ENCODE data around the gene MED31.

MED31 gene

GRCh38 chr17:6686026-6686425 lies 34.6 kb upstream of the MED31 start:
- Histone ChIP-seq H3K9me3 (ENCODE audit: control insufficient read depth in 1 of 2, low read length in 2 of 2) (no peaks in the 10 kb centered on the region), H3K4me1 (ENCODE audit: control insufficient read depth in 1 of 2, insufficient read depth in 2 of 2, low read length in 2 of 2) (no peaks in the 10 kb centered on the region), H3K27me3 (ENCODE audit: low read depth, low read length) (no peaks in the 10 kb centered on the region)

DNA sequence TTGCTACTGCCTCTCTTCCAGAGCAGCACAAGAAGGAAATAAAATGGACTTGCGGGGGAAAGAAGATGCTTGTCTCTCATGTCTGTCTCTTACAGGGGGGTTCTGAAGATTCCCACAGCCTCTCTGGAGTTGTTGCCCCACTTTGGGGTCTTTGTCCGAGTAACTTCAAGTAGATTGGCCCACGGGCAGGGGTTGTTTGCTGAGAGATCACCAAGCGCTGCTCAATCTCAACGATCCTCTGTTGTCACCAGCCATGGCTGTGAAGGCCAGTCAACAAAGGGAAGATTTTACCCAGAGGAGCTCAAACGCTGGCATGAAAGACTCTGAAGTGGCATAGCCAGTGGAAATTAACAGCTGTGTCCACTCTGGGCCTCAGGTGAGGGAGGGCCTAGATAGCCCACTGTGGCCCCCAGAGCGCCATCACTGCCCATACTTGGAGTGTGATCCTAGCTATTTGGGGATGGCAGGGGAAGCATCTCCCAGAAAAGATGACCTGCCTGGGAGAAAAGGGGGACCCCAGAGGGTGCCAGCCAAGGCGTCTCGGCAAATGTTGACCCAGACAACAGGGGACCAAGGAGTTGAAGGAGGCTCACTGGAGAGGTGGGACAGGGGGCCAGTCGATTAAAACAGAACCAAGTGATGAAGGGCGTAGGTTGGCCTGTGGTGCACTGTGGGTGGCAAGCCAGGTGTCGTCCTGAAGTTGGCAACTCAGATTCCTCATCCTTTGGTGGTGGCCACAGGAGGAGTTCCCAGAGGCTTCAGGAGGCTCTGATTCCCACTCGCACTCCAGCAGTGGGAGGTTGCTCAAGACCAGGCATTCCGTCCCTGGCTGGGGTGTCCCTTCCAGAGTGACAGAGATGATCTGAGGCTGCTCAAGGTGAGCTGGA lies 33.7 kb upstream of the MED31 start:
- H3K4me1 ChIP-seq (ENCODE audit: control insufficient read depth in 1 of 2, insufficient read depth in 2 of 2, low read length in 2 of 2): no peaks in the 10 kb centered on the region
- no peaks in the 10 kb centered on the region for H3K36me3 ChIP-seq (ENCODE audit: control insufficient read depth in 1 of 2, insufficient read depth in 2 of 2, low read length in 2 of 2)
- no peaks in the 10 kb centered on the region for H3K9me3 ChIP-seq (ENCODE audit: control insufficient read depth in 1 of 2, low read length in 2 of 2)
- no peak overlapping the region for H3K27ac ChIP-seq (ENCODE audit: low read length)
- no peak overlapping the region for H3K4me3 ChIP-seq (ENCODE audit: low read depth in 1 of 2, low read length in 2 of 2)
- no peaks in the 10 kb centered on the region for H3K27me3 ChIP-seq (ENCODE audit: low read depth, low read length)

More at GRCh38 chr17:6686026-6686425, 34.6 kb upstream of the MED31 start:
- Histone ChIP-seq H3K36me3 (ENCODE audit: control insufficient read depth in 1 of 2, insufficient read depth in 2 of 2, low read length in 2 of 2) (no peaks in the 10 kb centered on the region), H3K27ac (ENCODE audit: low read length) (no peak overlapping the region), H3K4me3 (ENCODE audit: low read depth in 1 of 2, low read length in 2 of 2) (no peak overlapping the region)

DNA sequence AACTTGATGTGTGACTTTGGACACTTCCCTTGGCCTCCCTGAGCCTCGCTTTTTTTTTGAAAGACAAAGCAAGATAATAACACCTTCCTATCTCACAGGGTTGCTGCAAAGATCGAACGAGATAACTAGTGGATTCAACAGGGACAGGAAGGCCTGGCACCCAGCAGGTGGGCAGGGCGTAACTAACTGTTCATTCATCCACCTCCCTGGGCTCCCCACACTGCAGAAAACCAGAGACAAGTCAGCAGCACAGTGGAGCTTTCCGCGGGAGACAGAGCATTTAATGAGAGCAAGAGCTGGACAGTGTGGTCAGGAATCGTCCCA lies 33.0 kb upstream of the MED31 start:
- Histone ChIP-seq H3K9me3 (ENCODE audit: control insufficient read depth in 1 of 2, low read length in 2 of 2) (no peaks in the 10 kb centered on the region), H3K36me3 (ENCODE audit: control insufficient read depth in 1 of 2, insufficient read depth in 2 of 2, low read length in 2 of 2) (no peaks in the 10 kb centered on the region), H3K4me1 (ENCODE audit: control insufficient read depth in 1 of 2, insufficient read depth in 2 of 2, low read length in 2 of 2) (no peaks in the 10 kb centered on the region), H3K4me3 (ENCODE audit: low read depth in 1 of 2, low read length in 2 of 2) (no peak overlapping the region), H3K27ac (ENCODE audit: low read length) (no peak overlapping the region), H3K27me3 (ENCODE audit: low read depth, low read length) (no peaks in the 10 kb centered on the region)

DNA sequence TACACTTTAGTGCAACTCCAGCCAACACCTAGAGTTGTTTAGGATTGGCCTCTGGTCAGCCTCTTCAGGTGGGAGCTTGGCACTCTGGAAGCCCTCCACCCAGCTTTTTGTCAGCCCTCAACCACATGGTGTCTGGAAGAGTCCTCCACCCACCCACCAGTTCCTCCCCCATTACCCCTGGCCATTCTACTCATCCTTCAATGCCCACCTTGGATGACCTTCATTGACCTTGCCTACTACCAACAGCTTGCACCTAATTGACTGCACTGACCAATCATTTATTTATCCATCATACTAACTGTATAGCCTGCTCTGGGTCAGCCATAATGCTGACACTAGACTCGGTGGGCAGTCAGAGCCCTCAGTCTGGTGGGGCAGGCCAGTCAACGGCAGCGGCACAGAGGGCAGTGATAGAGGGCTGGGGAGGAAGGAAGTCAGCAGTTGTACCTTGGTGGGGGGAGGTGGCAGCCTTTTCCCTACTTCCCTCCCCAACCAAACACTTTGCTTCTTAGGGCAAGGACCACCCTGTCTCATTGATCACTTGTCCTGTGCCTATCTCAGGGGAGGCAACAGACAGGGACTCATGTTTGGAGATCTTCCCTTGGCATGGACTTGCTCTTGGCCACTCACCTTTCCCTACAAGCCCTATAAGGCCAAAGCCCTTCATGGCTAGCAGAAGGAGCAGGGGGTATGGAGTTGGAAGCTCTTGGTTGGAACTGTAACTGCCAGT lies 32.5 kb upstream of the MED31 start:
- H3K36me3 ChIP-seq (ENCODE audit: control insufficient read depth in 1 of 2, insufficient read depth in 2 of 2, low read length in 2 of 2): no peaks in the 10 kb centered on the region
- no peaks in the 10 kb centered on the region for H3K9me3 ChIP-seq (ENCODE audit: control insufficient read depth in 1 of 2, low read length in 2 of 2)
- H3K27ac ChIP-seq (ENCODE audit: low read length): no peak overlapping the region
- H3K4me3 ChIP-seq (ENCODE audit: low read depth in 1 of 2, low read length in 2 of 2): no peak overlapping the region
- no peaks in the 10 kb centered on the region for H3K4me1 ChIP-seq (ENCODE audit: control insufficient read depth in 1 of 2, insufficient read depth in 2 of 2, low read length in 2 of 2)
- no peaks in the 10 kb centered on the region for H3K27me3 ChIP-seq (ENCODE audit: low read depth, low read length)

- Histone ChIP-seq H3K27me3 (ENCODE audit: low read depth, low read length) (no peaks in the 10 kb centered on the region), H3K9me3 (ENCODE audit: control insufficient read depth in 1 of 2, low read length in 2 of 2) (no peaks in the 10 kb centered on the region), H3K4me1 (ENCODE audit: control insufficient read depth in 1 of 2, insufficient read depth in 2 of 2, low read length in 2 of 2) (no peaks in the 10 kb centered on the region), H3K36me3 (ENCODE audit: control insufficient read depth in 1 of 2, insufficient read depth in 2 of 2, low read length in 2 of 2) (no peaks in the 10 kb centered on the region), H3K4me3 (ENCODE audit: low read depth in 1 of 2, low read length in 2 of 2) (no peak overlapping the region), H3K27ac (ENCODE audit: low read length) (no peak overlapping the region)
Observed at GRCh38 chr17:6683081-6683684, 31.8 kb upstream of the MED31 start.

DNA sequence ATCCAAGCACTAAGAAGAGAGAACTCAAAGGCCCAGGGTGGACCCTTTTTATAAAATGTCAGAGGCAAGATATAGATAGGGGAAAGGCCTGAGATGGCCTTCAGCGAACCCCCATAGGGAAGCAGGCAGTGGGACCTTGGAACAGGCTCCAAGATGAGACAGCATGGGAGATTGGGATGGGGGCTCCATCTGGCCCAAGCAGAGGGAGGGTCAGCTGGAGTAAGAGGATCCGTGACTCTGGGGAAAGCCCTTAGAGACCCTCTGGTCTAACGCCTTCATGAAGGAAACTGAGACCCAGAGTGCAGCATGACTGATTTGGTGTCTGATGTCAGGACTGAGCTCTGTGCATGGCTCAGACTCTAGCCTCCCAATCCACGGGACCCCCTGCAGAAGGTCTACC lies 30.9 kb upstream of the MED31 start:
- Histone ChIP-seq H3K27me3 (ENCODE audit: low read depth, low read length) (peaks cover 1% of the 10 kb centered on the region), H3K4me1 (ENCODE audit: control insufficient read depth in 1 of 2, insufficient read depth in 2 of 2, low read length in 2 of 2) (no peaks in the 10 kb centered on the region), H3K4me3 (ENCODE audit: low read depth in 1 of 2, low read length in 2 of 2) (no peak overlapping the region), H3K36me3 (ENCODE audit: control insufficient read depth in 1 of 2, insufficient read depth in 2 of 2, low read length in 2 of 2) (no peaks in the 10 kb centered on the region), H3K27ac (ENCODE audit: low read length) (no peak overlapping the region), H3K9me3 (ENCODE audit: control insufficient read depth in 1 of 2, low read length in 2 of 2) (no peaks in the 10 kb centered on the region)

GRCh38 chr17:6681671-6682070 lies 30.3 kb upstream of the MED31 start:
- Histone ChIP-seq H3K4me3 (ENCODE audit: low read depth in 1 of 2, low read length in 2 of 2) (no peak overlapping the region), H3K4me1 (ENCODE audit: control insufficient read depth in 1 of 2, insufficient read depth in 2 of 2, low read length in 2 of 2) (no peaks in the 10 kb centered on the region), H3K27ac (ENCODE audit: low read length) (no peak overlapping the region), H3K36me3 (ENCODE audit: control insufficient read depth in 1 of 2, insufficient read depth in 2 of 2, low read length in 2 of 2) (no peaks in the 10 kb centered on the region), H3K9me3 (ENCODE audit: control insufficient read depth in 1 of 2, low read length in 2 of 2) (no peaks in the 10 kb centered on the region), H3K27me3 (ENCODE audit: low read depth, low read length) (peaks cover 7% of the 10 kb centered on the region)

GRCh38 chr17:6681176-6681575 lies 29.8 kb upstream of the MED31 start:
- H3K4me3 ChIP-seq (ENCODE audit: low read depth in 1 of 2, low read length in 2 of 2): no peak overlapping the region
- no peaks in the 10 kb centered on the region for H3K9me3 ChIP-seq (ENCODE audit: control insufficient read depth in 1 of 2, low read length in 2 of 2)
- no peaks in the 10 kb centered on the region for H3K36me3 ChIP-seq (ENCODE audit: control insufficient read depth in 1 of 2, insufficient read depth in 2 of 2, low read length in 2 of 2)
- H3K27me3 ChIP-seq (ENCODE audit: low read depth, low read length): peaks cover 7% of the 10 kb centered on the region
- no peaks in the 10 kb centered on the region for H3K4me1 ChIP-seq (ENCODE audit: control insufficient read depth in 1 of 2, insufficient read depth in 2 of 2, low read length in 2 of 2)
- H3K27ac ChIP-seq (ENCODE audit: low read length): no peak overlapping the region

DNA sequence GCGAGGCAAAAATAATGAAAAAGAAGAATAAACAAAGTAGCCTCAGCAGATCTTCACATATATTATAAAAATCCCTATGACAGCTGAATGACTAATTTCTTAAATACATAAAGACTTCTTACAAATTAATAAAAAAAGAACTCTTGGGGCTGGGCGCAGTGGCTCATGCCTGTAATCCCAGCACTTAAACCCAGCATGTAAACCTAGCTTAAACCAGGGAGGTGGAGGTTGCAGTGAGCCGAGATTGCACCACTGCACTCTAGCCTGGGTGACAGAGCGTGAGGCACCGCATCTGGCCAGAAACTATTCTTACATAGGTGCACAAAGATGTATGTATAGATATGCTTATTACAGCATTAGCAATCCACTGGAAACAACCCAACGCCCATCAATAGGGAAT lies 27.8 kb upstream of the MED31 start:
- no peak overlapping the region for H3K4me3 ChIP-seq (ENCODE audit: low read depth in 1 of 2, low read length in 2 of 2)
- H3K27me3 ChIP-seq (ENCODE audit: low read depth, low read length): peaks cover 7% of the 10 kb centered on the region
- no peaks in the 10 kb centered on the region for H3K36me3 ChIP-seq (ENCODE audit: control insufficient read depth in 1 of 2, insufficient read depth in 2 of 2, low read length in 2 of 2)
- no peaks in the 10 kb centered on the region for H3K4me1 ChIP-seq (ENCODE audit: control insufficient read depth in 1 of 2, insufficient read depth in 2 of 2, low read length in 2 of 2)
- no peak overlapping the region for H3K27ac ChIP-seq (ENCODE audit: low read length)
- H3K9me3 ChIP-seq (ENCODE audit: control insufficient read depth in 1 of 2, low read length in 2 of 2): no peaks in the 10 kb centered on the region

- H3K36me3 ChIP-seq (ENCODE audit: control insufficient read depth in 1 of 2, insufficient read depth in 2 of 2, low read length in 2 of 2): no peaks in the 10 kb centered on the region
- H3K9me3 ChIP-seq (ENCODE audit: control insufficient read depth in 1 of 2, low read length in 2 of 2): no peaks in the 10 kb centered on the region
- H3K27me3 ChIP-seq (ENCODE audit: low read depth, low read length): peaks cover 7% of the 10 kb centered on the region
- no peak overlapping the region for H3K4me3 ChIP-seq (ENCODE audit: low read depth in 1 of 2, low read length in 2 of 2)
- no peaks in the 10 kb centered on the region for H3K4me1 ChIP-seq (ENCODE audit: control insufficient read depth in 1 of 2, insufficient read depth in 2 of 2, low read length in 2 of 2)
- H3K27ac ChIP-seq (ENCODE audit: low read length): no peak overlapping the region
Observed at GRCh38 chr17:6677946-6678345, 26.5 kb upstream of the MED31 start.

- Histone ChIP-seq H3K4me1 (ENCODE audit: control insufficient read depth in 1 of 2, insufficient read depth in 2 of 2, low read length in 2 of 2) (no peaks in the 10 kb centered on the region), H3K27me3 (ENCODE audit: low read depth, low read length) (peaks cover 7% of the 10 kb centered on the region), H3K36me3 (ENCODE audit: control insufficient read depth in 1 of 2, insufficient read depth in 2 of 2, low read length in 2 of 2) (no peaks in the 10 kb centered on the region), H3K9me3 (ENCODE audit: control insufficient read depth in 1 of 2, low read length in 2 of 2) (no peaks in the 10 kb centered on the region), H3K27ac (ENCODE audit: low read length) (no peak overlapping the region), H3K4me3 (ENCODE audit: low read depth in 1 of 2, low read length in 2 of 2) (no peak overlapping the region)
Observed at GRCh38 chr17:6677158-6677831, 25.9 kb upstream of the MED31 start.

Data from muscle layer of duodenum (tissue), 2 donors.